Keratinocyte (primary cell): ENCODE results near the gene FNBP1. TPM values are rescaled to one million over a fixed set of nuclear protein-coding genes. Genes with fewer than 3 reads are reported as not detected.

Experiments
- DNase-seq: peaks from one replicate; pipeline ENCODE4 v3.0.0-alpha.2; 2011; ENCODE audit warnings: low read depth, missing footprints, low spot score
- FAIRE-seq: peaks from 2 replicates; lab custom pipeline; 2011; peaks lifted over from hg19 to GRCh38; lab: Jason Lieb, UNC
- H2AFZ ChIP-seq: 2 replicates; pipeline ENCODE4 v1.6.0; 2012; ENCODE audit warnings: low read length, control low read depth, inconsistent platforms; ENCODE audit not compliant: control insufficient read depth
- H3K27ac ChIP-seq: 2 replicates; pipeline ENCODE4 v1.5.1; 2011; ENCODE audit warnings: low read length; ENCODE audit not compliant: control insufficient read depth, insufficient read depth
- H3K27me3 ChIP-seq: 3 replicates; pipeline ENCODE4 v1.6.0; 2011; ENCODE audit warnings: low read length; ENCODE audit not compliant: control insufficient read depth, insufficient read depth; ENCODE audit errors: extremely low read depth
- H3K36me3 ChIP-seq, 2 experiments: 2 replicates in 1 of 2; 3 replicates in 1 of 2; pipeline ENCODE4 v1.5.1; 2011; ENCODE audit warnings: low read length in 2 of 2, mild to moderate bottlenecking in 1 of 2; ENCODE audit not compliant: control insufficient read depth in 2 of 2, insufficient read depth in 2 of 2; ENCODE audit errors: extremely low read depth in 1 of 2
- H3K4me1 ChIP-seq: 3 replicates; pipeline ENCODE4 v1.5.1; 2011; ENCODE audit warnings: low read length; ENCODE audit not compliant: control insufficient read depth, insufficient read depth; ENCODE audit errors: extremely low read depth
- H3K4me2 ChIP-seq: 3 replicates; pipeline ENCODE4 v1.6.0; 2011; ENCODE audit warnings: low read depth, low read length; ENCODE audit not compliant: control insufficient read depth, insufficient read depth; ENCODE audit errors: extremely low read depth
- H3K4me3 ChIP-seq, 3 experiments: fragments of 200-600 bp in 1 of 3; sonication (generic) in 1 of 3; 2 replicates in 2 of 3; 3 replicates in 1 of 3; pipeline ENCODE4 v1.5.1; 2011 to 2016; ENCODE audit warnings: low read length in 3 of 3, mild to moderate bottlenecking in 3 of 3, control low read depth in 2 of 3, inconsistent platforms in 1 of 3, low read depth in 1 of 3, mixed read lengths in 1 of 3, mixed run types in 1 of 3, moderate library complexity in 1 of 3; ENCODE audit not compliant: control insufficient read depth in 2 of 3, insufficient read depth in 2 of 3; ENCODE audit errors: extremely low read depth in 1 of 3
- H3K79me2 ChIP-seq: 2 replicates; pipeline ENCODE4 v1.6.0; 2012; ENCODE audit warnings: low read length; ENCODE audit not compliant: control insufficient read depth, insufficient read depth
- H3K9ac ChIP-seq: 3 replicates; pipeline ENCODE4 v1.6.0; 2011; ENCODE audit warnings: low read length; ENCODE audit not compliant: control insufficient read depth, insufficient read depth; ENCODE audit errors: extremely low read depth
- H3K9me1 ChIP-seq: 3 replicates; pipeline ENCODE4 v1.6.0; 2011; ENCODE audit warnings: low read length; ENCODE audit not compliant: control insufficient read depth, insufficient read depth; ENCODE audit errors: extremely low read depth
- H3K9me3 ChIP-seq: 2 replicates; pipeline ENCODE4 v1.5.1; 2012; ENCODE audit warnings: low read depth, low read length; ENCODE audit not compliant: control insufficient read depth
- H4K20me1 ChIP-seq: 3 replicates; pipeline ENCODE4 v1.6.0; 2011; ENCODE audit warnings: low read length; ENCODE audit not compliant: control insufficient read depth, insufficient read depth; ENCODE audit errors: extremely low read depth
- EZH2 ChIP-seq: IDR thresholded peaks from one replicate; pipeline ENCODE4 v1.6.1; 2012; ENCODE audit warnings: inconsistent platforms, mild to moderate bottlenecking, low read length, moderate library complexity
- dilution Hi-C: fragments of 300-500 bp; cut with MboI; formaldehyde crosslinking; loops from one replicate; pipeline ENCODE4 v1.7.0; 2020; ENCODE audit warnings: low sequenced_read_pairs; ENCODE audit not compliant: extremely low pct_ligation_motif_present
- polyA plus RNA-seq, 5 experiments: library from polyadenylated mRNA; depleted of rRNA in 3 of 5; stranded (reverse) in 3 of 5; stranded (forward) in 1 of 5; unstranded in 1 of 5; fragments of >200 nt; gene quantifications; 1 replicate in 1 of 5; 2 replicates in 3 of 5; 3 replicates in 1 of 5; pipeline versions ENCODE4 v1.2.1 to v1.2.3, GENCODE V29; 2011 to 2012; ENCODE audit warnings: missing spikeins in 2 of 5, low read depth in 1 of 5, low replicate concordance in 1 of 5
- TF ChIP-seq, protein P1 (sequence below), 3 experiments: IDR thresholded peaks in 1 of 3; conservative IDR thresholded peaks in 1 of 3; optimal IDR thresholded peaks in 1 of 3; 2 replicates in 2 of 3; 3 replicates in 1 of 3; pipeline versions ENCODE3 to v1.5.1; 2011; ENCODE audit warnings: low read length in 3 of 3, mild to moderate bottlenecking in 3 of 3, moderate library complexity in 2 of 3, control low read depth in 1 of 3, inconsistent platforms in 1 of 3; ENCODE audit not compliant: insufficient read depth in 2 of 3; ENCODE audit errors: extremely low read depth in 1 of 3

The FNBP1 gene
- polyA plus RNA-seq, 1 donor (not counting 4 experiments of a cell fraction or from before 2014, with no cell fraction given) = 9.6 TPM

DNA sequence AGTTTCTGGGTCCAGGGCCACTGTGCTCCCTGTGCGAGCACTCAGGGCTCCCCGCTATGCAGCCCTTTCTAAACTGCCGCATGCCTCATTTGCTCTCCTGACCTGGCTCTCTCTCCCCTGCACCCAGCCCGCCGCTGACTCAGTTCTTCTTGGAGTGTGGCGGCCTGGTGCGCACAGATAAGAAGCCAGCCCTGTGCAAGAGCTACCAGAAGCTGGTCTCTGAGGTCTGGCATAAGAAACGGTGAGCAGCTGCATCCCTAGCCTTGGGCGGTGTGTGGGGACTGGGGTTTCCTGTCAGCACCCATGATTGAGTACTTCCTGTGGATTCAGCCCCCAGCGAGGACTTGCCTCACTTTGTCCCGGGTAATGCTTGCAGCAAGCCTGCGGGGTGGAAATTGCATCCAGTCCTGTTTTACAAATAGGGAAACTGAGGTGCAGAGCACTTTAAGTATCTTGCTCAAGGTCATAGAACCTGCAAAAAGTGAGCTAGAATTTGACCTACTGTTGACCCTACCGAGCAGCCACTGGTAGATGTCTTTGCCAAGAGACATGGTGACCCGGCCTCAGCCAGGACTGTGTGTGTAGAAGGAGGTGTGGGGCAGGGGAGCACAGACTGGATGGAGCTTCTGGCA, 179.8 kb downstream of the FNBP1 start:
- FAIRE-seq = no peak
- Histone ChIP-seq H3K79me2 (no peaks in the 10 kb centered on the region), H3K9me1 (no peaks in the 10 kb centered on the region), H3K9ac (no peak overlapping the region), H3K9me3 (no peaks in the 10 kb centered on the region), H3K4me2 (peak overlapping the region; percentile 37), H4K20me1 (no peaks in the 10 kb centered on the region), H3K27me3 (no peaks in the 10 kb centered on the region), H3K4me1 (peaks cover 8% of the 10 kb centered on the region), H3K27ac (no peak overlapping the region), H3K36me3 (peaks cover 11 to 21% of the 10 kb centered on the region in 2 experiments), H3K4me3 (no peak overlapping the region), H2AFZ (no peak overlapping the region)
- no peak for DNase-seq
- no peak for TF ChIP-seq EZH2
- TF ChIP-seq, protein P1, sequence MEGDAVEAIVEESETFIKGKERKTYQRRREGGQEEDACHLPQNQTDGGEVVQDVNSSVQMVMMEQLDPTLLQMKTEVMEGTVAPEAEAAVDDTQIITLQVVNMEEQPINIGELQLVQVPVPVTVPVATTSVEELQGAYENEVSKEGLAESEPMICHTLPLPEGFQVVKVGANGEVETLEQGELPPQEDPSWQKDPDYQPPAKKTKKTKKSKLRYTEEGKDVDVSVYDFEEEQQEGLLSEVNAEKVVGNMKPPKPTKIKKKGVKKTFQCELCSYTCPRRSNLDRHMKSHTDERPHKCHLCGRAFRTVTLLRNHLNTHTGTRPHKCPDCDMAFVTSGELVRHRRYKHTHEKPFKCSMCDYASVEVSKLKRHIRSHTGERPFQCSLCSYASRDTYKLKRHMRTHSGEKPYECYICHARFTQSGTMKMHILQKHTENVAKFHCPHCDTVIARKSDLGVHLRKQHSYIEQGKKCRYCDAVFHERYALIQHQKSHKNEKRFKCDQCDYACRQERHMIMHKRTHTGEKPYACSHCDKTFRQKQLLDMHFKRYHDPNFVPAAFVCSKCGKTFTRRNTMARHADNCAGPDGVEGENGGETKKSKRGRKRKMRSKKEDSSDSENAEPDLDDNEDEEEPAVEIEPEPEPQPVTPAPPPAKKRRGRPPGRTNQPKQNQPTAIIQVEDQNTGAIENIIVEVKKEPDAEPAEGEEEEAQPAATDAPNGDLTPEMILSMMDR (optimal IDR thresholded peaks at IDR 0.05 in 1 of 3, IDR thresholded peaks at IDR 0.05 in 1 of 3, conservative IDR thresholded peaks at IDR 0.05 in 1 of 3; ENCODE audit: extremely low read depth in 1 of 3, insufficient read depth in 2 of 3, low read length in 3 of 3) = no peak
- dilution Hi-C loops = no loop called here

- dilution Hi-C loops = no loop called here
- TF ChIP-seq EZH2 = no peak
- TF ChIP-seq, protein P1 (optimal IDR thresholded peaks at IDR 0.05 in 1 of 3, IDR thresholded peaks at IDR 0.05 in 1 of 3, conservative IDR thresholded peaks at IDR 0.05 in 1 of 3; ENCODE audit: extremely low read depth in 1 of 3, insufficient read depth in 2 of 3, low read length in 3 of 3) = no peak
- H3K27me3 ChIP-seq = no peaks in the 10 kb centered on the region
- no peak for DNase-seq
- peaks cover 8% of the 10 kb centered on the region for H3K4me1 ChIP-seq
- no peak overlapping the region for H2AFZ ChIP-seq
- H3K4me2 ChIP-seq = no peak overlapping the region
- no peak overlapping the region for H3K9ac ChIP-seq
- H3K9me1 ChIP-seq = no peaks in the 10 kb centered on the region
- no peak for FAIRE-seq
- H4K20me1 ChIP-seq = no peaks in the 10 kb centered on the region
- no peak overlapping the region for H3K4me3 ChIP-seq
- H3K79me2 ChIP-seq = no peaks in the 10 kb centered on the region
- H3K9me3 ChIP-seq = no peaks in the 10 kb centered on the region
- H3K36me3 ChIP-seq = peaks cover 12 to 22% of the 10 kb centered on the region in 2 experiments
- no peak overlapping the region for H3K27ac ChIP-seq
Measured at GRCh38 chr9:129861447-129861827, 181.6 kb downstream of the FNBP1 start.
